ENCODE measurements around the gene ZRANB2.

DNA sequence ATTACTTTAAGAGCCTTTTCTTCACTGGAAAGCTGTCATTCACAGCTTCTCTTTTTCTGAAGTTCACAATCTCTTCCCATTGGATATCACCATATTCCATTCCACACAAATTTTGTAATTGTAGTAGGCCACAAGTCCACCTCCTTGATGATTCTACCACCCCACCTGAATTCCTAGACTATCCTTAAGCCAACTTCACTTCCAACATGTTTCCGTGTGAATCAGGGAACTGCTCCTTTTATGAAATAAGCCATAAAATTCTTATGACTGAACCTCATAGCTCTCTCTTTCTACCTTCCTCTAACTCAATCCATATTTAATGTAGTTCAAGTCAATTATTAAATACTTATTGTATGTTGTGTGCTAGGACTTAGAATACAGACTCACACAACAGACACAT is 16.6 kb upstream of the ZRANB2 start:
- TF ChIP-seq, protein P1, sequence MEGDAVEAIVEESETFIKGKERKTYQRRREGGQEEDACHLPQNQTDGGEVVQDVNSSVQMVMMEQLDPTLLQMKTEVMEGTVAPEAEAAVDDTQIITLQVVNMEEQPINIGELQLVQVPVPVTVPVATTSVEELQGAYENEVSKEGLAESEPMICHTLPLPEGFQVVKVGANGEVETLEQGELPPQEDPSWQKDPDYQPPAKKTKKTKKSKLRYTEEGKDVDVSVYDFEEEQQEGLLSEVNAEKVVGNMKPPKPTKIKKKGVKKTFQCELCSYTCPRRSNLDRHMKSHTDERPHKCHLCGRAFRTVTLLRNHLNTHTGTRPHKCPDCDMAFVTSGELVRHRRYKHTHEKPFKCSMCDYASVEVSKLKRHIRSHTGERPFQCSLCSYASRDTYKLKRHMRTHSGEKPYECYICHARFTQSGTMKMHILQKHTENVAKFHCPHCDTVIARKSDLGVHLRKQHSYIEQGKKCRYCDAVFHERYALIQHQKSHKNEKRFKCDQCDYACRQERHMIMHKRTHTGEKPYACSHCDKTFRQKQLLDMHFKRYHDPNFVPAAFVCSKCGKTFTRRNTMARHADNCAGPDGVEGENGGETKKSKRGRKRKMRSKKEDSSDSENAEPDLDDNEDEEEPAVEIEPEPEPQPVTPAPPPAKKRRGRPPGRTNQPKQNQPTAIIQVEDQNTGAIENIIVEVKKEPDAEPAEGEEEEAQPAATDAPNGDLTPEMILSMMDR (conservative IDR thresholded peaks at IDR 0.05; ENCODE audit: low read depth, low read length), result no peak
- no peak for TF ChIP-seq EZH2 (IDR thresholded peaks at IDR 0.05; ENCODE audit: borderline replicate concordance, low read depth, low read length, poor library complexity, severe bottlenecking)
